HUES6 (cell line): ENCODE data around the gene AGBL4.

ENCODE experiments used
- H3K27ac ChIP-seq: 2 replicates; pipeline ENCODE4 v1.7.0; 2013; ENCODE audit warnings: low read depth, mild to moderate bottlenecking, low read length, inconsistent platforms
- H3K27me3 ChIP-seq: 2 replicates; pipeline ENCODE4 v1.6.1; 2013; ENCODE audit warnings: low read length; ENCODE audit not compliant: control insufficient read depth, insufficient read depth
- H3K36me3 ChIP-seq: 2 replicates; pipeline ENCODE4 v1.6.1; 2013; ENCODE audit warnings: low read length; ENCODE audit not compliant: control insufficient read depth, insufficient read depth
- H3K4me1 ChIP-seq: 2 replicates; pipeline ENCODE4 v1.6.1; 2013; ENCODE audit warnings: low read length; ENCODE audit not compliant: control insufficient read depth, insufficient read depth
- H3K4me3 ChIP-seq: 2 replicates; pipeline ENCODE4 v1.5.1; 2013; ENCODE audit warnings: low read depth, low read length
- H3K9ac ChIP-seq: one replicate; pipeline ENCODE4 v1.6.1; 2013; ENCODE audit warnings: mild to moderate bottlenecking, low read length
- H3K9me3 ChIP-seq: 2 replicates; pipeline ENCODE4 v1.6.1; 2013; ENCODE audit warnings: low read depth, low read length; ENCODE audit not compliant: control insufficient read depth, insufficient read depth

Gene AGBL4

DNA sequence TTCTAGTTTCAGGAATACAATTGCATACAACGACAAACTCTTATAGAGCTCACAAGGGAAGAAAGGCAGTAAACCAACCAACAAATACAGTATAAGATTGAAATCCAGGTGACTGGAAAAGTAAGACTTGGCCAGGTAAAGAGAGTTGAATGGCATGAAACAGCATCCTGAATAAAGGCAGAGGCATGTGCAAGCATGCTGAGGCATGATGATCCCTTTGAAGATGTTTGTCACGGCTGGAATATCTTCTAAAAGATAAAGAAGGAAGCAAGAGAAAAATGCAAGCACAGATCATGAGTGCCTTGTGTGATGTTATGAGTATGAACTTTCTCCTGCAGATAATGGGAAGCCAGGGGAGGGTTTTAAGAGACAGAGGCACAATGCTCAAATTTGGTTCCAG, 1468.5 kb downstream of the AGBL4 start:
- Histone ChIP-seq H3K4me3 (no peak overlapping the region), H3K9ac (no peak overlapping the region), H3K36me3 (no peaks in the 10 kb centered on the region), H3K27ac (no peak overlapping the region), H3K9me3 (no peaks in the 10 kb centered on the region), H3K4me1 (no peaks in the 10 kb centered on the region), H3K27me3 (peaks cover 4% of the 10 kb centered on the region; the same call in 1 of the 2 replicates)

DNA sequence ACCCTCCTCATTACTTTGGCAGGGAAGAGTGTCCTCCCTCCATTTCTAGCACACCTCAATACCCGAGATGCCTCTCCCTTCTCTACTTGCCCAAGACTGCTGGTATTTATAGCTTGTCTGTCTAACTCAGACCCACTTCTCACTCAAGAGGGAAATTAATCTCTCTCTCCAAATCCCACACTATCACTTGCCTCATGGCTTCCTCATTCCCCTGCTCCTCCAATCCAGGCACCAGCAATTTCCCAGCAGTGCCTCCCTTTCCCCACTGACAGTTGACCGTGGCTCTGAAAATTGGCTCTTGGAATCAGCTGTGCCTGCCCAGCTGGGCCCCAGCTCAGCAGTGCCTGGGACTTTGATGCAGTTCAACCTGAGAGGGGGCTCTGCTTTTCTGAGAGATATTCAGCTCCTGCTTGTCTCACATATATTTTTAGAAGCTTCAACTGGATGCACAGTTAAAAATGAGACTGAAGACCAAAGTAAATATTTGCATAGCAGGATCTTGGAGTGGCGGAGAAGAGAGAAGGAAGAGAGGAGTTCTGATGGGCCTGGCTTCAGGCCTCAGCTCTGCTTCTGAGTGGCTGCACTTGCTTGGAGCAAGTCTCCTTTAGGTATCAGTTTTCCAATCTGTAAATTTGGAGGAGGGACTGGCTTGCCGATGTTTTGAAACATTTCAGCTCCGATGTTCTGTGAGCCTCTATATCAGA, 1470.7 kb downstream of the AGBL4 start:
- no peaks in the 10 kb centered on the region for H3K36me3 ChIP-seq
- no peak overlapping the region for H3K9ac ChIP-seq

DNA sequence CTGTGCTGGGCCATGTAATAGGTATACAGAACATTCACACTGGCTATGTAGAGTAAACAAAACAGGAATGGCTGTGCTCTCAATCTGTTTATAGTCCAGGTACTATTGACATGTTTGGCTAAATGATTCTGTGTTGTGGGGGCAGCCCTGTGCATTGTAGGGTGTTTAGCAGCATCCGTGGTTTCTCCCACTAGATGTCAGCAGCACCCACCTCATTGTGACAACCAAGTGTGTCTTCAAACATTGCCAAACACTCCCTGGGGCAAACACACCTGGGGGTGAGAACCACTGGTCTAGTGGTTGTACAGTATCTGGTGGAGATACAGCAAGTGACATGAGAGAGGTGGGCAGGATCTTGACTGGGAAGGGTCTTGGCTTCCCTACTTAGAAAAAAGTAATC, 1471.3 kb downstream of the AGBL4 start:
- Histone ChIP-seq H3K27ac (no peak overlapping the region), H3K4me1 (peaks cover 6% of the 10 kb centered on the region; the same call in 1 of the 2 replicates), H3K9me3 (no peaks in the 10 kb centered on the region), H3K9ac (no peak overlapping the region), H3K4me3 (no peak overlapping the region), H3K27me3 (no peaks in the 10 kb centered on the region), H3K36me3 (no peaks in the 10 kb centered on the region)

More for the DNA sequence above, 1470.7 kb downstream of the AGBL4 start:
- H3K4me1 ChIP-seq, result peaks cover 6% of the 10 kb centered on the region; the same call in 1 of the 2 replicates
- peaks cover 4% of the 10 kb centered on the region; the same call in 1 of the 2 replicates for H3K27me3 ChIP-seq
- H3K27ac ChIP-seq, result no peak overlapping the region
- H3K9me3 ChIP-seq, result no peaks in the 10 kb centered on the region
- H3K4me3 ChIP-seq, result no peak overlapping the region

DNA sequence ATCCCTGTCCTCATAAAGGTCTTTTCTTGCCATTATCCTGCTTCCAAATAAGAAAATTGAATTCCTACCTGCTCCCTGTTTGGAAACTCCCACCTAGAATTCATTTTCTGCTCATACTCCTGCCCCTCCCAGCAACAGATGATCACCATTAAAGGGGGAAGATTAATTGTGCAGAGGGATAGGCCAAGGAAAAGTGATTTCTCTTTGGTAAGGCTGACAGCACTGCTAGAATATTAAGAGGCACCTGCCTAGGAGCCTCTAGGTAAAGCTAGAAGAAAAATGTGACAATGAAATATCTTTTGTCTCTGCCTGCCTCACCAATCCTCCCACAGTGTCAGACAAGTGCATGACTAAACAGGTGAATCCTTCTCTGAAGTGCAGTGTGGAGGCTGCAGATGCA, 1474.8 kb downstream of the AGBL4 start:
- H3K9ac ChIP-seq, result no peak overlapping the region
- no peaks in the 10 kb centered on the region for H3K9me3 ChIP-seq
- H3K27ac ChIP-seq, result no peak overlapping the region
- no peaks in the 10 kb centered on the region for H3K36me3 ChIP-seq
- H3K4me3 ChIP-seq, result no peak overlapping the region
- H3K4me1 ChIP-seq, result peaks cover 6% of the 10 kb centered on the region; the same call in 1 of the 2 replicates
- no peaks in the 10 kb centered on the region for H3K27me3 ChIP-seq

DNA sequence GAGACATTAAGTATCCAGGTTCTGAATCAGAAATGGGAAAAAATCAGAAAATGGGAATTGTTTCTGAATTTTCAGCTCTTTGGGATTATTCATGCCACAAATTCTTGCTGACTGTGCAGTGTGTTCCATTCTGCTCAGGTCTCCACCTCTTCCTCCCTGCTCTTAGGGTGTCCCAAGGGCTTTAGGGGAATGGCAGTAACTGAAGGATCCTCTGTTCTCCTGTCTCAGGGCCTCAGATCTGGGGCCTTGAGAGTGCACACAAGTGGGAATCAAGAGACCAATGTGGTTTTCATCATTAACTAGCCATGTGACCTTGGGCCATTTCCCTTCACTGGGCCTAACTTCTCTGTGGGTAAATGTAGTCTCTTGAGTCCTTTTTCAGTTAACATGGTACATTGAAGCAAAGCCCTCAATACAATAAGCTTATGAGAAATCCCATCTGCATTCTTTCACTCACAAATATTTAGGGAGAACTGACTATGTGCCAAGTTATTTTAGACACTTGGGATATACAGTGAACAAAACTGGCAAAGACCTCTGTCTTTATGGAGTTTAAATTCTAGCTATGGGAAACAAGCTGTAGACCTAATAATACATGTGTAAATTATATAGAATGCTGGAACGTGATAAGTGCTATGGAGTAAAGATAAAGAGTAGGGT, 1476.1 kb downstream of the AGBL4 start:
- no peak overlapping the region for H3K9ac ChIP-seq
- H3K36me3 ChIP-seq, result no peaks in the 10 kb centered on the region
- H3K27me3 ChIP-seq, result no peaks in the 10 kb centered on the region

DNA sequence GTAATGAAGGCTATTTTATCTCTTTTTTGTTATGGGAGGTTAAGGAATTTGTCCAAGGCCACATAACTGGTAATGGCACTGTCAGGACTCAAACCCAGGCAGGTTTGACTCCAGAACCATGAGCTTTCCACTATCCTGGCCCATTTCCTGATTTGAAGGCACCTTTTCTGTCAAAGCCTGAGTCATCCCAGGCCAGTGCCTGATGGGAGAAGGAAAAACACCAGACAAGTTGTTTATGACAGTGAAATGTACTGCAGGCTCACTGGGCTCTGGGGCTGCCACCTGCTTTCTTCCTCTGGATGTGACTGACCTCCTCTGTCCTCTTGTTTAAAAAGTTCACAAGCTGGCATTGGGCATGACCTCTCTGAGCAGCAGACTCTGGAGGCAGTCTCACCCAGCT, 1479.9 kb downstream of the AGBL4 start:
- Histone ChIP-seq H3K27me3 (no peaks in the 10 kb centered on the region), H3K9ac (no peak overlapping the region), H3K27ac (no peak overlapping the region), H3K4me3 (no peak overlapping the region), H3K9me3 (no peaks in the 10 kb centered on the region), H3K36me3 (no peaks in the 10 kb centered on the region), H3K4me1 (no peaks in the 10 kb centered on the region)

More for the DNA sequence above, 1476.1 kb downstream of the AGBL4 start:
- Histone ChIP-seq H3K27ac (no peak overlapping the region), H3K9me3 (no peaks in the 10 kb centered on the region), H3K4me1 (peaks cover 6% of the 10 kb centered on the region; the same call in 1 of the 2 replicates), H3K4me3 (no peak overlapping the region)

DNA sequence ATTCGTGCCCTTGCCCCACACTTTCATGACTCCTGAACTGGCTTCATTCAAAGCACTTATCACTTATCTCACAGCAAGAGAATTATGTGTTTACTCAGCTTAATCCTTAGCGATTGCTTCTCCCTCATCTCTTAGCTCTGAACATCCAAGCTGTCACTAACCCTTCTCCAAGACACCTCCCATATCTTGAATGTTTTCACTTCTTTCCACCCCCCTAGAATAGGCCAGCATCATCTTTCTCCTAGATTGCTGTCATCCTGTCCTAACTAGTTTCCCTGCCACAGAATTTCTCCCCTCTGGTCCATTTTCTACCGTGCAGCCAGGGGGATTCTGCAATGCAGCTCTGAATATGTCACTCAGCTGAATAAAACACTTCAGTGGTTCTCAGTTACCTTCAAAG, 1483.2 kb downstream of the AGBL4 start:
- Histone ChIP-seq H3K4me1 (no peaks in the 10 kb centered on the region), H3K27ac (no peak overlapping the region), H3K36me3 (no peaks in the 10 kb centered on the region), H3K9ac (no peak overlapping the region), H3K4me3 (no peak overlapping the region), H3K27me3 (no peaks in the 10 kb centered on the region), H3K9me3 (no peaks in the 10 kb centered on the region)

DNA sequence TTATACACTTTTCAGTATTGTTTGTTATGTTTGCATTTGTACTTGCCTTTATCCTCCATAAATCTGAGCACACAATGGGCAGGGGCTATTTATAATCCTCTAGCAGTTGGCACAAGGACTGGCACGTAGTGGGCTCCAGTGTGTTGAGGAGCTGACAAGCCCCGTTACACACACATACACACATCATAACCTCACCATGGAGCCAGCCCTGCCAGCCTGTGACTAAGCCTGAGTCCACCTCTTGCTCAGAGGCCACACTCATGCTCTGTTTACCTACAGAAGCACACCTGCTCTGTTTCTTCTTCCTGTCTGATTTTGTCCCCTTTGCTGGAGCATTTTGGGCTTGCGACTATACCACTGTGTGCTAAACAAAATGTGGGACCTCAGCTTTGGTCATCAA, 1487.3 kb downstream of the AGBL4 start:
- Histone ChIP-seq H3K27me3 (no peaks in the 10 kb centered on the region), H3K36me3 (no peaks in the 10 kb centered on the region), H3K9ac (no peak overlapping the region), H3K4me3 (no peak overlapping the region), H3K4me1 (peaks cover 20% of the 10 kb centered on the region), H3K27ac (no peak overlapping the region), H3K9me3 (no peaks in the 10 kb centered on the region)

DNA sequence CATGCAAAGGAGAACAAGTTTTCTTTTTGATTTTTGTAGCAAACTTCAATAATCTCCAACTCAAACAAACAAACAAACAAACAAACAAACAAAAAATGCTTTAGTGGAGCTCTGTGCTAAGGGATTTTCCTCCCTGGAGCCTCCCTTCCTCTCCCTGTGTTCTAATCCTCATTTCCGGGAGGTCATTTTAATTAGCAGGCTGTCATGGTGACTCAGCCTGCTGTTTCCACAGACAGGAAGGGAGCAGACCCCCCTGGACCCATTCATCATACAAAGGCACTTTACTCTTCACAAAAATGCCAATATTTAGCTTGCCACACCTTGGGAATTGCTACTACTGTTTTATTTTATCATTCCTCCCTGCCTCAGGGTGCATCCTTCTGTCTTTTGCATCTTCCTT, 1490.8 kb downstream of the AGBL4 start:
- peak overlapping the region; percentile 12; the same call in 1 of the 2 replicates for H3K27ac ChIP-seq
- H3K9me3 ChIP-seq, result no peaks in the 10 kb centered on the region
- no peak overlapping the region for H3K9ac ChIP-seq
- no peaks in the 10 kb centered on the region for H3K36me3 ChIP-seq
- H3K4me1 ChIP-seq, result peaks cover 33% of the 10 kb centered on the region
- H3K27me3 ChIP-seq, result no peaks in the 10 kb centered on the region
- no peak overlapping the region for H3K4me3 ChIP-seq

DNA sequence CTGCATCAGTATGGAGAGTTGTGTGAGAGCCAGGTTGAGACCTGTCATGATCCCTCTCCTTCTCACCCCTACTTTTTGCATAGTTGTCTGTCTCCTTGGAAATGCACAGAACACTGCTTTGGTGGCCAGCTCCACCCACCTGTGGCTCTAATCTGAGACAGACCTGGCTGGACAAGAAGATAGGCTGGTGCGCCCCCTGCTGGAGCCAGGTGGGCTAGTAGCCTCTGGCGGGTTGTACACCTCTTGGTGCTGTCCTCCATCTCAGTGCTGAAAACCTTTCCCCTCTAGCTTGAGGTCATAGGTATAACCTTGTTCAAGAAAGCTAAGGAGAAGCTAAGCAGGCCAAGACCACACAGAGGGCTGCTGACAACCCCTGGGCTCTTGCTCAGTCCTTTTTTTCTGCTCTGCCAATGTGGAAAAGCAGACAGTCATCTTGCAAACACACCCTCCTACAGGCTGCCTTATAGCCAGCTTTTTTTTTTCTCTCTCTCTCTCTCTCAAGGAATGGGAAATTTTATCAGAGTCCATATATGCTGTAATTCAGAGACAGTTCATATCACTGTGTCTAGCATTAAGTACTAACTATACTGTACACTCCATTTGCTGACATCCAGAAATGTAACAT, 1492.9 kb downstream of the AGBL4 start:
- H3K9me3 ChIP-seq, result no peaks in the 10 kb centered on the region
- no peak overlapping the region for H3K27ac ChIP-seq
- no peaks in the 10 kb centered on the region for H3K36me3 ChIP-seq
- no peak overlapping the region for H3K4me3 ChIP-seq
- H3K27me3 ChIP-seq, result no peaks in the 10 kb centered on the region
- peaks cover 45% of the 10 kb centered on the region for H3K4me1 ChIP-seq
- no peak overlapping the region for H3K9ac ChIP-seq

DNA sequence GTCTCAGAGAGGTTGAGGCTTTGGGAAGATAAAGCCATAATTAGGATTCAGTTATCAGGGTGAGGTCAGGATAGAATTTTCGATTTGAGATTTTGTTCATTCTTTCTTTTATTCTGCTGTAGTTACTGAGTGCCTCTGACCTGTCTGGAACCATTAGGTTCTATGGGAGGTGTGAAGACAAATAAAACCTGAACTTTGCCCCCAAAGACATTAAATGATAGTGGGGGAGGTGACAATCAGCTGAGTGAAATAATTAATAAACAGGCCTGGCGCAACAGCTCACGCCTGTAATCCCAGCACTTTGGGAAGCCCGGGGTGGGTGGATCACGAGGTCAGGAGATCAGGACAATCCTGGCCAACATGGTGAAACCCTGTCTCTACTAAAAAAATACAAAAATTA, 1496.7 kb downstream of the AGBL4 start:
- Histone ChIP-seq H3K9ac (no peak overlapping the region), H3K27me3 (no peaks in the 10 kb centered on the region), H3K9me3 (no peaks in the 10 kb centered on the region), H3K4me1 (peaks cover 27% of the 10 kb centered on the region), H3K27ac (no peak overlapping the region), H3K4me3 (no peak overlapping the region), H3K36me3 (no peaks in the 10 kb centered on the region)
